HPDE6-E6E7 (cell line): ENCODE results near the gene TEX38.
A peak's percentile ranks its signal among the peaks of the same experiment; 100 is the strongest.
"Not testable (repeated sequence)": the region's sequence is repeated elsewhere in the genome, so short reads cannot be mapped to it uniquely, and the experiment has no call there.

Experiments
- DNase-seq: peaks from one replicate; pipeline ENCODE4 v3.0.0; 2011; ENCODE audit warnings: missing footprints; ENCODE audit errors: extremely low spot score

TEX38 gene

DNA sequence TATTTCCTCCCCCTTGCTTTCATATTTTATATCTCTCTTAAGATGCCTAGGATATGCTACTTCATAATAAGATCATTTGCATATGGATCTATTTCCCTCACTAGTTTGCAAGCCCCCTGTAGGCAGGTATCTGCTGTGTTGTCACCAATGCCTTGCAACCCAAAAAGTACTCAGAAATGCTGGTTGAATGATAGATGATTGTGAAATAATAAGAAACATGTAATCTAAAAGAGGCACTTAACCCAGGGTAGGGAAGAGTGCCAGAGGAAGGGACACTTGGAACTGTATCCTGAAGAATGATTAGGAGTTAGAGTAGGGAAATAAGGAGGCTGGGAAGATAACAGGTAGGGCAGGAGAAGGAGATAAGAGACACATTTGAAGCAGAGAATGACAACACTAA lies 15.8 kb upstream of the TEX38 start:
- DNase-seq = no peak

DNA sequence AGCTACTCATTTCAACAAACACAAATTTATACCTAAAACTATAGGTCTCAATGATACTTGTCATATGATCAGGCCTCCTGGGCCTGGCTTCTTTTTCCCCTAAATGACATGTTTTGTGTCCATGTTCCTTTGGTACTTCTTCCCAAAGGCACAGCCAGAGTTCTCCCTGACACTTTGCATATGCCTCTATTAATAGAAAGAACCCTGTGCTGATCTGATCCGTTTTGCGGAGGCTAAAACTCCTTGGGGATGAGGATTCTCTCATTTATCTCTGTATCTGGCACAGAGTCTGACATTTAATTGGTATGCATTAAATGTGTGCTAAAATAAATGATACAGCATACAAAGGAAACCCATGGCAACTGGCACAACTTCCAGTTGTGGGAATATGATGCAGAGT lies 15.0 kb upstream of the TEX38 start:
- no peak for DNase-seq

DNA sequence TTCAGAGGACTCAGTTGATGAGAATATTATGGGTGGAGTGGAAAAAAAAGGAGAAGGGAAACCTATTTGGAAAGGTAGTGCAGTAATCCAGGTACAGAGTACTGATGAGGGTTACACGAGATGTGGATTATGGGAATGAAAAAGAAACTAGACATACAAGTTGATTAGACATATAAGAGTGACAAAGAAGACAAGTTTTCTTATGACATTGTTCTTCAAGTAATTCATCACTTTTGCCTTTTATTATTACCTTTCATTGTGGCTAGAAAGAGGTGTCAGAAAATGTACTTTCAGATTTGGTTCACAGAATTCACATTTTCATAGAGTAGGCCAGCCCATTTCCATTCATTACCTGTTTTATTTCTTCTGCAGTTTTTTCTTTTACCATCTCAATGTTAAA lies 13.9 kb upstream of the TEX38 start:
- DNase-seq = no peak

DNA sequence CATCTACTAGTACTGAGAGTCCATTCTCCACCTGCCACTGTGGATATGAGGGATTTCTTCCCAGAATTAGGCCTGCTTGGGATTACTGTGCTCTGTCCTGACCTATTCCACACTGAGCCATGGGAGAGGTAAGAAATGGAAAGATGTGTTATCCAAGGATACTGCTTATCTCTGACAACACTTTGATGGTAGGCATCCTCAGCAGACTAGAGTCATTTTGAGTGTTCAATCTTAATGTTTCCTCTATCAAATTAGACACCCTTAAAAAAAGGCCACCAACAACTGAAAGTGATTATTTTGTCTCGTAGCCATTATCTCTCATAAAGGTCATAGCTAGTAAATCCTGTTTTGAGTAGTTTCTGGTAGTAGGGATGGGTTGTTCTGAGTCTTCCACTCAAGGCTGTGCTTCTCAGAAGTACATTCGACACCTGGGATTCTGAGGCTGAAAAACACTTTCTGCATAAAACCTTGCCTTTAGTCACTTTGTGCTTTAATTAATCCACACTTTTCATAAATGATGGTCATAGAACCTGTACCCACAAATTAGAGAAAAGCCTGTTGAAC lies 12.3 kb upstream of the TEX38 start:
- DNase-seq = no peak

DNA sequence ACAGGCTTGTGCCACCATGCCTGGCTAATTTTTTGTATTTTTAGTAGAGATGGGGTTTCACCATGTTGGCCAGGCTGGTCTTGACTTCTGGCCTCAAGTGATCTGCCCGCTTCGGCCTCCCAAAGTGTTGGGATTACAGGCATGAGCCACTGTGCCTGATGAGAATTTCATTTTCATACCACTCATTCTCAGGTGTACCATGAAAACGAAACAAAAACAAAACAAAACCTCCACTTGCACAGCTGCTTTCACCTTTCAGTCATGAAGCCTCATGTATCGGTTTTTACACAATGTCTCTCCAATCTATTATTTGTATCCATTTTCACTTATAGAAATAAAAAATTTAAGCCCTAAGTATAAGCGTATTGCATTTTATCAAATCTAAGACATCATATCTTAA lies 11.5 kb upstream of the TEX38 start:
- DNase-seq = not testable (repeated sequence)

DNA sequence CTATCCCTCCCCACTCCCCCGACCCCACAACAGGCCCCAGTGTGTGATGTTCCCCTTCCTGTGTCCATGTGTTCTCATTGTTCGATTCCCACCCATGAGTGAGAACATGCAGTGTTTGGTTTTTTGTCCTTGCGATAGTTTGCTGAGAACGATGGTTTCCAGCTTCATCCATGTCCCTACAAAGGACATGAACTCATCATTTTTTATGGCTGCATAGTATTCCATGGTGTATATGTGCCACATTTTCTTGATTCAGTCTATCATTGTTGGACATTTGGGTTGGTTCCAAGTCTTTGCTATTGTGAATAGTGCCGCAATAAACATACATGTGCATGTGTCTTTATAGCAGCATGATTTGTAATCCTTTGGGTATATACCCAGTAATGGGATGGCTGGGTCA lies 8.7 kb upstream of the TEX38 start:
- DNase-seq = not testable (repeated sequence)

DNA sequence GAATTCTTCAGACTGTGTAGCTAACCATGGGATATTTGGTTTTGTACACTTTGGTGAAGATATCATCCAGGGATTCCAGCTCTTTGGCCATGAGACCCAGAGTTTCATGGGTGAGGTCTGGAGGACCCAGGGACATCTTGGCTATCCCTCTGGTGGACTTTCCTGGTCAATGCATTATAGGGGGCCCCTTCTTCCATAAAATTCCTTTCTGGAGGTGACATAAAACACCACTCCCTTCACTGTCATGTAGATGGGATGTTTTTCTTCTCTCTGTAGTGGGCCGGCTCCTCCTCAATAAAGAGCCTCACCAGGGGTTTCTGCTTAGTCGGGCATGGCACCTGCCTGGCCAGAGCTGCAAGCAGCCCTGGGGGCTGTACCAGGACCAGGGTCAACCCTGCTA lies 5.7 kb upstream of the TEX38 start:
- DNase-seq = no peak

DNA sequence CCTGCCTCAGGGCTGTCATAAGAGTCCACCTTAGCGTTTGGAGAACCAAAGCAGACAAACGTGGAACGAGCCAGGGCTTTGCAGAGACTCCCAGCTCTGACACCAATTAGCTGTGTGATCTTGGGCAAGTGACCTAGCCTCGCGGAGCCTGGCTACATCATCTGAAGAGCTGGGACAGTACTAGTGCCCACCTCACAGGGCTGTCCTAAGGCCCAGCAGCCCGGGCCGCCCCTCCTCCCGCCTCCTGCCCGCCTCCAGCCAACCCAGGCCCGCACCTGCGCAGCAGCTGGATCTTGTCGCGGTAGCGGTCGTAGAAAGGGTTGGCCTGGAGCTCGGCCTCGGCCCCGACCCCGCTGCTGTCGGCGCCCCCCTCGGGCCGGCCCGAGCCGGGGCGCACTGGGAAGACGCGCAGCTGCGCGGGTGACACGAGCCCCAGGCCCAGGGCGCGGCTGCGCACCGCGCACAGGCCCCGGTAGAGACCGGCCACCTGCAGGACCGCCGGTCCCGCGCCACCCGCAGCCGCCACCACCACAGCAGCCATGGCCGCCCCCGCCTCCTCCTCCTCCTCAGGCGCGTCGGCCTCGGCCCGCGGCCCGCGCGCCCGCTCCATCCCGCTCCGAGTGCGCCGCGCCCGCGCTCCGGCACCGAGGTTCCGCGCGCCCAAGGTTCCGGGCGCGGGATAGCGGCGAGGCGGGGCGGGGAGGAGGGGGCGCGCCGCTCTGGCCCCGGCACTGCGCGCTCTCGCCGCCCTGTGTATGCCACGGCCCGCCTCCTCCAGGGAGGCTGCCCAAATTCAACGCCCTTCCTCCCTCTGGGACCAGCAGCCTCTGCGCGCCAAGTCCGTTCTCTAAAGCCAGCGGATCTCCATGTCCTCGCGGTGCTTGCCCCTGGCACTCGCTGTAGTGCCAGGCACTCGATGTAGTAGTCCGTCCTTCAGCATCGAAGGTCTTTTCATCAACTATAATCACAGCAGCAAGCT lies 3.6 kb upstream of the TEX38 start, which contains the start of gene ATPAF1:
Gene ATPAF1 (minus strand): TSS at position 583 of the 979 bp plus-strand sequence. CDS start 42 bp downstream, at position 541.
- peak; percentile 41 for DNase-seq

DNA sequence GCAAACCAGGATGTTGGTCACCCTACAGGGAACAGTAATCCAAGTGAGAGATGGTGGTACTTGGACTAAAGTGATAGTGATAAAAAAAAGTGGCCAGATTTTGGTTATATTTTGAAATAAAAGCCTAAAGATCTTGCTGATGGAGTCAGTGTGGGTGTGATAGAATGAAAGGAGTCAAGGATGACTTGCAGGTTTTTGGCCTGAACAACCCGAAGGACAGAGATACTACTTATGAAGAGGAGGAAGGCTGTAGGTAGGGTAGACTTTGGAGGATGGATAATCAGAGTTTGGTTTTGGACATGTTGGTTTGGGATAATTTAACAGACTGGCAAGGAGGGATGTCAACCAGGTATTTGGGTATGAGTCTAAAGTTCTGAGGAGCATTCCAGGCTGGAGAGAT lies 1.5 kb upstream of the TEX38 start:
- DNase-seq = no peak

DNA sequence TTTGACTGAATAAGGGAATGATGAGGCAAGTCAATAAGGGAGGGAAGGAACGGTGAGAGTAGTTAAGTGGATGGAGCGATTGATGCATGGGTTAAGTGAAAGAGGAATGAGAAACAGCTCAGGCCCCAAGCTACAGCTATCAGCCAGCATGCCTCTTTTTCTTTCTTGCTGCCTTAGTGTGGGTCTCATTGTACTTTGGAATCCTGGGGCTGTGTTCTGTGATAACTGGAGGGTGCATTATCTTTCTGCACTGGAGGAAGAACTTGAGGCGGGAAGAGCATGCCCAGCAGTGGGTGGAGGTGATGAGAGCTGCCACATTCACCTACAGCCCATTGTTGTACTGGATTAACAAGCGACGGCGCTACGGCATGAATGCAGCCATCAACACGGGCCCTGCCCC lies 1.0 kb downstream of the TEX38 start:
- no peak for DNase-seq

DNA sequence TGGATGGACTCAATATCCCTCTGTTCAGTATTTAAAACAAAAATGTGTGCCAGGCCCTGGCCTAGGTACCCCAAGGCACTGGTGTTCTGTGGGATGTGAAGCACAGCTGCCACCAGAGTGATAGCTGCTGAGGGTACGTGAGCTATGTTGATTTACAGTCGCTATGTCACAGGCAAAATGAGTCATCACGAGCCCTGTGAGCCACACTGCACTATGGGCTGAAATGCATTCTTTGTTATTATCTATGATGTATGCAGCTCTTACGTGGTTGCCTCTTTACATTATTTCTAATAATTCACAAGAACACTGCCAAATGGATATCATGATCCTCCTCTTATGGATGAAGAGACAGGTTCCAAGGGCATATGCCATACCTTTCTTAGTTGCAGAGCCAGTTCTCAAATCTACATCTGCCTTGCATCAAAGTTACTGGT lies 2.1 kb downstream of the TEX38 start:
- no peak for DNase-seq

DNA sequence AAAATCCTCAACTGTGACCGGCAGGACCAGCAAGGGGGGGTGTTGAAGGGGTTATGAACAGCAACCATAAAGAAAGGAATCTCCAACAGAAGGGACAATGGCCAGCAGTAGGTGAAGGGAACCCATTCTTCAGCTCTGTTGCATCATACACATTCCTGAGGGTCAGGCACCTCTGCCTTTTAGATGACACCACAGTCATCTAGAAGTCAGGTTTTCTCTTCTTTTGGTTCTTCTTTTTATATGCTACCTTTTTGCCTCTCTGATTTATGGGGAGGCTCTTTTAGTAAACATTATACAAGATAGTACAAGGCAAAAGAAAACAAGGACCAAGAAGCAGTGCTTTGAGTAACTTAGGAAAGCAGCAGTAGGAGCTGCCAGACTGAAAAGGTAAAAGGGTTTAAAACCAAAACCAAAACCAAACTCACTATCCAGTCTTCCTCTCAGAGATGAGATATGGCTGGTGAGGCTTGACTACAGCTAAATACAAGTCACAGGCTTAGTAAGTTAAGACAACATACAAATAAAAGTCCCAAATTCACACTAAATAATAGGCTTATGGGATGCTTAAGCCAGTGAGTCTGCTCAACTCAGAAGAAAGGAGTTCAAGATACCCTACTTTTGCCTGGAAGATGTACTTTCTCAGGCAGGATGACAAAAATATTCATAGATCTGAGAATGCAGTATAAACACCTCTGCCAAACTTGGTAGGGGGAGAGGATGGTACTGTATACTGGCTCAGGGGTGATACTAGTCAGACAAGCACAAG lies 4.1 kb downstream of the TEX38 start:
- DNase-seq = no peak

DNA sequence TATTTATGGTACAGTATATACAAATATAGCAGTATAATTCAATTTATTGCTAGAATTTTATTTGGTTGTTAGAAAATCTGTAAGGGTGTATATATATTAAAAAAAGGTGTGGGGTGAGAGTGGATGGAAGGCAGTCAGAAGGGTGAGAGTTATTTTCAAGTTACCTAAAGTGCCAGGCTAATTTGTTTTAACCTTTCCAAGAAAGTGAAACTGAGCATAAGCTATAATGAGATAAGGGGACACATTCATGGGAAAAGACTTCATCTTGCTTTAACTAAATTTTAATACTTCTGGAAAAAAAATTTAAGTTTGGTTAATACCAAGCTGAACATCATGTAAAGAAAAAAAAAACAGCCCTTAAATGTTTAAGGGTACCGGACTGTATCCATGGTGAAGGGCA lies 4.9 kb downstream of the TEX38 start:
- no peak for DNase-seq

DNA sequence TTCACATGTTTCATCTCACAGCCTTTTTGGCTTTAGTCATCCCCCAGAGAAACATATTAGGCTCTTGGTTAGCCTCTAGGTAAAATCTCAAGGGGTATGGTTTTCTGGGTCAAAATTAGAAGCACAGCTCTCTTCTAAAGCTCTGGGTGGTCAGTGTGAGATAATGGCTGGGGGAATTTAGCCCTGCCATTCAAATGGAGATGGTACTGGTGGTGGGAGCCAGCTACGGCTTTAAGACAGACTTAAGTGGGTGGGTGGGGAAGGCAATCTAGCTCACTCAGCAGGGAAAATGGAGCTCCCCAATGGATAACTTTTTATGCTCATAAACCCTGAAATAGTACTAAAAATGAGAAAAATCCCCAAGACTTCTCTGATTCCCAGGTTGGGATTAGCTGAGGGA lies 5.7 kb downstream of the TEX38 start:
- DNase-seq = no peak

DNA sequence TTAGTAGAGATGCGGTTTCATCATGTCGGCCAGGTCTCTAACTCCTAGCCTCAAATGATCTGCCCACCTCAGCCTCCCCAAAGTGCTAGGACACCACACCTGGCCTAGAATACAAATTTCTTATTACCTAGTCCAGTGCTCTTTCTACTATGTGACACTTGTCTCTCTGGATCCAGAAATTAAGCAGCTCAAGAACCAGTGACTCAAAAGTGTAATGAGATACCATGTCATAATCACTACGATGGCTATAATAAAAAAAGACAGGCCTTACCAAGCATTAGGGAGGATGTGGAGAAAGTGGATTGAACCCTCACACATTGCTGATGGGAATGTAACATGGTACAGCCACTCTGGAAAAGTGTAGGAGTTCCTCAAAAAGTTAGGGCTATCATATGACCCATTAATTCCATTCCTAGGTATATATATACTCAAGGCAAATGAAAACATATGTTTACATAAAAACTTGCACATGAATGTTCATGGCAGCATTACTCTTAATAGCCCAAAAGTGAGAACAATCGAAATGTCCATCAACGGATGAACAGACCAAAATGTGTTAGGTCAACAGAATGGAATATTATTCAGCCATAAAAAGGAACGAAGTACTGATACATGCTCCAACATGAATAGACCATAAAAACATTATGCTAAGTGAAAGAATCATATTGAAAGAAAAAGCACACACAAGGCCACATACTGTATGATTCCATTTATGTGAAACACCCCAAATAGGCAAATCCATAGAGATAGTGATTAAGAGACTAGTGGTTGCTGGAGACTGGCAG lies 8.3 kb downstream of the TEX38 start:
- DNase-seq = no peak

DNA sequence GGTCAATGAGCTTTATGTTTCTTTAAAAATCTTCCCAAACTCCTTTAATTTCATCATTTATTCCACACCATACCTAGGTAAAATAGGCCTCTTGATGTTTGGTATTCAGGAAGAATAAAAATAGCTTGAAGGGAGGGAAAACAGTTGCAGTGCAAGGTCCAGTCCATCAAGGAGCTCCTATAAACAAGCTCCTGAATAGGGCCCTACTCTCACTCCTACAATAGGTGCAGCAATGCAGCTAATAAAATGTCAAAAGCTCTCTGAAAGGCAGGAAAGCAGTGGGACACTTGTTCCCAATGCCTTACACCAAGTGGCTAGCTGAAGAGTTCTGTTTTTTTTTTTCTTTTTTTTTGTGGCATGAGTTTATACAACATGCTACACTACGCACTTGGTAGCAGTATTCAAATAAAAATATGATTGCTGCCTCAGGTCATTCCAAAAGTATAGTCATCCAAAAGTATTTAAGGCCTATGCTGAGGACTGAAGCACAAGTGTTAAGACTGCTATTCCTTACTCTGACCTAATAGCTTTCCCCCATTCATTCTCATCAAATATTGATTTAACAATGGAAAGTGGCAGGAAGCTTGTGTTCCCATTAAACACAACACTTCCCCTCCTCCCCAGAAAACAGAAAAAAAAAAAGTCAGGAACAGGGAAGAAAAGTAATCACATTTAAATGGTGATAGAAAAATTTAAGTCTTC lies 9.8 kb downstream of the TEX38 start:
- no peak for DNase-seq

DNA sequence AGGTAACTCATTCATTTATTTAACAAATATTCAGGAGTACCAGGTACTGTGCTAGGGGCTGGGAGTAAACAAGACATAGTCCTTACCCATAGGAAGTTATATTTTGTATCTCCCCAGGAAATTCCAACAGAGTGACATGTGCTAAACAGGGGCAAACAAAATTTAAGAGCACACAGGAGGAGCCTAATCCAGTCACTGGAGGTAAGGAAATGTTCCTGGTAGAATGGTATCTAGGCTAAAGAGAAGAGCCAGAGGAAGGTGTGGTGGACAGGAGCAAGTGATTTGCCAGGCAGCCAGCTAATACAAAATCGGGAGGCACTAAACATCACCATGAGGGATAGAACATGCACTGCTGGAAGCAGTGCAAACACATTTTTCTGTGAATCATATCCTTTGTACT lies 10.4 kb downstream of the TEX38 start:
- DNase-seq = no peak

DNA sequence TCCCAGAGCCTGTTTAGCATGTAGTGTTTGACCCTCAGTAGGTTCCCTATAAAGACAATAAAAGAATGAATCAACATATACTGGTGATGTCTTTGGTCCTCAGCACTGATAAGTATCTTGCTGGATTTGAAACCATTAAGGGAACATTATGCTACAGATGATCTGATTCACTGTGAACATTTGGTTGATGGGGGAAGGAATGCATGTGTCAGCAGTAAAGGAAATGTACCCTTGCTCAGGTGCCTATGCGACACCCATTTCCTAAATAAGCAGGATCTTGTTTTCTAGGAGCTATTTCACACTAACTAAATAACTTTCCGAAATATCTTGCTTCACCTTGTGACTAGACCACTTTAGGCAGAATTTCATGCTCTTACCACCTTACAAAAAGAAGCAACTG lies 13.0 kb downstream of the TEX38 start:
- DNase-seq = no peak

DNA sequence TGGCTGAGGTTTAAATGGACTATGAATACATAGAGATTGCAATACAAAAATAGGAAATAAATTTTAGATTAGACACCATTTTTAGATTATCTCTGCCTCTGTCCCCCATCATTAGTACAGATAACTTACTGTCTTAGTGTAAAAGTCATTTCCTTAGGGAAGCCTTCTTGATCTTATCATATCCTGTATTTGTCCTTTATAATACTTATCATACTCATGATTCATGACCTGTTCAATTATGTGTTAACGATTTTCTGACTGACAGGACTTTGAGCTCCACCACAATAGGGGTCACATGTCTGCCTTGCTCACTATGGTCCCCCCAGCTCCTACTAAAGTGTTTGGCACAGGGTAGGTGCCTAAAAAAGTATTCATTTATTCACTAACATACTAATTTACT lies 14.6 kb downstream of the TEX38 start:
- no peak for DNase-seq

DNA sequence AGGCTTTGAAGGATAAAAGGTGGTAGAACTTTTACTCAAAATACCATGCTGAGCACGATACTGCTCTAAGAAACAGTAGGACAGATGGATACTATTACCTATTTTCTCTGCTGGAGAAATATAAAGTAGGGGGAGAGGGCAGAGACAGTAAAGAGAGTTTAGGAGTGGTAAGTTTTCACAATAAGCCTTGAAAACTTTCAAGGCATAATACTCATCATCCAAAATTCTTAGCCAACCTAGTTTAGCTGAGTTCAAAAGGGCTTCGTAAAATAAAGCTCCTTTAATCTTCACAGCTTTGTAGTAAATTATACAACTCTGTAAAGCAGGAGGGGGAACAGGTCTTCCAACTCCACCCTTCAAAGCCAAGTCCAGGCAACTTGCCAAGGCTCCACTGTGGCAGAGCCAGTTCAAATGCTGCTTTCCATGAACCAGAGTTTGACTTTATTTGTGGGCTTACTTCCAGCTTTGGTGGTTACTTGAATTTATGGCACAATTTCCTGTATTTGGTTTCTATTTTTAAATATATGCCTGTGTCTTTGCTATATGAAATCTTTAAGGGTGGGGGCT lies 15.5 kb downstream of the TEX38 start:
- DNase-seq = no peak
